SK-N-SH (cell line): ENCODE results near the gene ZWINT.

Source experiments
- CTCF ChIP-seq: fragments of 200-600 bp; sonication (generic); IDR thresholded peaks from 2 replicates; pipeline ENCODE4 v1.6.1; 2017; ENCODE audit warnings: antibody characterized with exemption, mild to moderate bottlenecking, moderate library complexity
- FOXJ3 ChIP-seq: sonication (generic); formaldehyde crosslinking; IDR thresholded peaks from 2 replicates; pipeline ENCODE4 v1.5.1; 2020; ENCODE audit warnings: mild to moderate bottlenecking, missing genetic modification reagents
- SIN3A ChIP-seq: IDR thresholded peaks from 2 replicates; pipeline ENCODE4 v1.6.1; 2012; ENCODE audit warnings: low read depth, mild to moderate bottlenecking, low read length, moderate library complexity, borderline replicate concordance

GRCh38 chr10:56383806-56384205 is 22.7 kb upstream of the ZWINT start:
- TF ChIP-seq CTCF (no peak), SIN3A (no peak), FOXJ3 (CRISPR knock-in tag) (no peak)
